OCI-LY1 (cell line): ENCODE results near the gene STAC3.
A peak's percentile ranks its signal among the peaks of the same experiment; 100 is the strongest.

Experiments used
- H2AFZ ChIP-seq: fragments of 200-600 bp; sonication (generic), shearing (Covaris generic); 2 replicates; pipeline ENCODE4 v1.6.0; 2014; ENCODE audit warnings: antibody characterized with exemption, mild to moderate bottlenecking, low read length
- H3F3A ChIP-seq: fragments of 200-600 bp; sonication (generic), shearing (Covaris generic); 2 replicates; pipeline ENCODE4 v1.6.0; 2014; ENCODE audit warnings: mild to moderate bottlenecking, antibody characterized with exemption, low read length, moderate library complexity; ENCODE audit not compliant: insufficient read depth
- H3K27ac ChIP-seq: fragments of 200-600 bp; sonication (generic); 2 replicates; pipeline ENCODE4 v1.5.1; 2014; ENCODE audit warnings: low read length, mixed run types, mild to moderate bottlenecking, low read depth; ENCODE audit not compliant: poor library complexity, severe bottlenecking
- H3K27me3 ChIP-seq: fragments of 200-600 bp; sonication (generic); 2 replicates; pipeline ENCODE4 v1.6.0; 2014; ENCODE audit warnings: antibody characterized with exemption, mild to moderate bottlenecking, low read length, moderate library complexity; ENCODE audit not compliant: insufficient read depth
- H3K36me3 ChIP-seq: fragments of 200-600 bp; sonication (generic); 2 replicates; pipeline ENCODE4 v1.6.1; 2014; ENCODE audit warnings: mild to moderate bottlenecking, antibody characterized with exemption, low read length, moderate library complexity, mixed read lengths; ENCODE audit not compliant: insufficient read depth
- H3K4me1 ChIP-seq: fragments of 200-600 bp; sonication (generic); 2 replicates; pipeline ENCODE4 v1.5.1; 2014; ENCODE audit warnings: mild to moderate bottlenecking, low read length, moderate library complexity; ENCODE audit not compliant: insufficient read depth, severe bottlenecking
- H3K4me2 ChIP-seq: fragments of 200-600 bp; sonication (generic), shearing (Covaris generic); 2 replicates; pipeline ENCODE4 v1.6.1; 2014; ENCODE audit warnings: low read length
- H3K4me3 ChIP-seq: fragments of 200-600 bp; sonication (generic); 2 replicates; pipeline ENCODE4 v1.5.1; 2014; ENCODE audit warnings: low read length, low read depth, mild to moderate bottlenecking, mixed read lengths; ENCODE audit not compliant: poor library complexity, severe bottlenecking
- H3K79me2 ChIP-seq: fragments of 200-600 bp; shearing (Covaris generic); 2 replicates; pipeline ENCODE4 v1.6.1; 2016; ENCODE audit warnings: mixed run types, low read length, mixed read lengths; ENCODE audit not compliant: insufficient read depth
- H3K9ac ChIP-seq: fragments of 200-600 bp; sonication (generic), shearing (Covaris generic); 2 replicates; pipeline ENCODE4 v1.6.1; 2014; ENCODE audit warnings: mild to moderate bottlenecking, low read length, mixed read lengths
- H3K9me2 ChIP-seq: fragments of 200-600 bp; sonication (generic), shearing (Covaris generic); 2 replicates; pipeline ENCODE4 v1.6.1; 2014; ENCODE audit warnings: low read depth, mild to moderate bottlenecking, low read length, mixed read lengths
- H3K9me3 ChIP-seq: fragments of 200-600 bp; shearing (Covaris generic); 2 replicates; pipeline ENCODE4 v1.6.1; 2014; ENCODE audit warnings: low read length, mixed read lengths
- H4K20me1 ChIP-seq: fragments of 200-600 bp; sonication (generic), shearing (Covaris generic); 2 replicates; pipeline ENCODE4 v1.6.0; 2016; ENCODE audit warnings: mild to moderate bottlenecking, low read length; ENCODE audit not compliant: insufficient read depth
- EZH2 ChIP-seq: fragments of 200-600 bp; sonication (generic), shearing (Covaris generic); IDR thresholded peaks from 2 replicates; pipeline ENCODE4 v1.8.0; 2017; ENCODE audit warnings: borderline replicate concordance, mixed run types, mild to moderate bottlenecking, antibody characterized with exemption, low read length, moderate library complexity, mixed read lengths
- TF ChIP-seq, protein P1 (sequence below): fragments of 200-600 bp; sonication (generic), shearing (Covaris generic); IDR thresholded peaks from 2 replicates; pipeline ENCODE4 v1.5.1; 2017; ENCODE audit warnings: mild to moderate bottlenecking, antibody characterized with exemption, low read length, moderate library complexity, mixed read lengths

STAC3 gene

DNA sequence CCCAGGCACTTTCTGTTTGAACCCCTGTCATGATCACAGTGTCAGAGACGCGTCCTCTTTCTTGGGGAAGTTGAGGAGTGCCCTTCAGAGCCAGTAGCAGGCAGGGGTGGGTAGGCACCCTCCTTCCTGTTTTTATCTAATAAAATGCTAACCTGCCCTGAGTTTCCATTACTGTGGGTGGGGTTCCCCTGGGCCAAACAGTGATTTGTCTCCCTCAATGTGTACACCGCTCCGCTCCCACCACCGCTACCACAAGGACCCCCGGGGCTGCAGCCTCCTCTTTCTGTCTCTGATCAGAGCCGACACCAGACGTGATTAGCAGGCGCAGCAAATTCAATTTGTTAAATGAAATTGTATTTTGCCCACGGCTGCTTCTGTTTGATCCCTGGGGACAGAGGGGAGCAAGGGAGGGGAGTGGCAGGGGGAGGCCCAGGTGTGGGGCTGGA is 16.4 kb downstream of the STAC3 start:
- Histone ChIP-seq H3K27ac (peak overlapping the region; percentile 97), H2AFZ (no peak overlapping the region), H3F3A (peaks cover 8% of the 10 kb centered on the region; the same call in 1 of the 2 replicates), H3K4me3 (peak overlapping the region; percentile 50), H3K36me3 (peaks cover 57% of the 10 kb centered on the region), H3K9me2 (no peaks in the 10 kb centered on the region), H3K9me3 (no peaks in the 10 kb centered on the region), H3K27me3 (no peaks in the 10 kb centered on the region), H3K9ac (peak overlapping the region; percentile 58; the same call in 1 of the 2 replicates), H3K79me2 (peaks cover 17% of the 10 kb centered on the region), H3K4me1 (peaks cover 89% of the 10 kb centered on the region), H4K20me1 (no peaks in the 10 kb centered on the region), H3K4me2 (peak overlapping the region; percentile 62)
- TF ChIP-seq EZH2: no peak
- TF ChIP-seq, protein P1, sequence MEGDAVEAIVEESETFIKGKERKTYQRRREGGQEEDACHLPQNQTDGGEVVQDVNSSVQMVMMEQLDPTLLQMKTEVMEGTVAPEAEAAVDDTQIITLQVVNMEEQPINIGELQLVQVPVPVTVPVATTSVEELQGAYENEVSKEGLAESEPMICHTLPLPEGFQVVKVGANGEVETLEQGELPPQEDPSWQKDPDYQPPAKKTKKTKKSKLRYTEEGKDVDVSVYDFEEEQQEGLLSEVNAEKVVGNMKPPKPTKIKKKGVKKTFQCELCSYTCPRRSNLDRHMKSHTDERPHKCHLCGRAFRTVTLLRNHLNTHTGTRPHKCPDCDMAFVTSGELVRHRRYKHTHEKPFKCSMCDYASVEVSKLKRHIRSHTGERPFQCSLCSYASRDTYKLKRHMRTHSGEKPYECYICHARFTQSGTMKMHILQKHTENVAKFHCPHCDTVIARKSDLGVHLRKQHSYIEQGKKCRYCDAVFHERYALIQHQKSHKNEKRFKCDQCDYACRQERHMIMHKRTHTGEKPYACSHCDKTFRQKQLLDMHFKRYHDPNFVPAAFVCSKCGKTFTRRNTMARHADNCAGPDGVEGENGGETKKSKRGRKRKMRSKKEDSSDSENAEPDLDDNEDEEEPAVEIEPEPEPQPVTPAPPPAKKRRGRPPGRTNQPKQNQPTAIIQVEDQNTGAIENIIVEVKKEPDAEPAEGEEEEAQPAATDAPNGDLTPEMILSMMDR: no peak

- H3F3A ChIP-seq: peaks cover 8% of the 10 kb centered on the region; the same call in 1 of the 2 replicates
- H3K4me2 ChIP-seq: peak overlapping the region; percentile 62
- H3K36me3 ChIP-seq: peaks cover 57% of the 10 kb centered on the region
Observed at GRCh38 chr12:57234233-57234570, 16.8 kb downstream of the STAC3 start.

DNA sequence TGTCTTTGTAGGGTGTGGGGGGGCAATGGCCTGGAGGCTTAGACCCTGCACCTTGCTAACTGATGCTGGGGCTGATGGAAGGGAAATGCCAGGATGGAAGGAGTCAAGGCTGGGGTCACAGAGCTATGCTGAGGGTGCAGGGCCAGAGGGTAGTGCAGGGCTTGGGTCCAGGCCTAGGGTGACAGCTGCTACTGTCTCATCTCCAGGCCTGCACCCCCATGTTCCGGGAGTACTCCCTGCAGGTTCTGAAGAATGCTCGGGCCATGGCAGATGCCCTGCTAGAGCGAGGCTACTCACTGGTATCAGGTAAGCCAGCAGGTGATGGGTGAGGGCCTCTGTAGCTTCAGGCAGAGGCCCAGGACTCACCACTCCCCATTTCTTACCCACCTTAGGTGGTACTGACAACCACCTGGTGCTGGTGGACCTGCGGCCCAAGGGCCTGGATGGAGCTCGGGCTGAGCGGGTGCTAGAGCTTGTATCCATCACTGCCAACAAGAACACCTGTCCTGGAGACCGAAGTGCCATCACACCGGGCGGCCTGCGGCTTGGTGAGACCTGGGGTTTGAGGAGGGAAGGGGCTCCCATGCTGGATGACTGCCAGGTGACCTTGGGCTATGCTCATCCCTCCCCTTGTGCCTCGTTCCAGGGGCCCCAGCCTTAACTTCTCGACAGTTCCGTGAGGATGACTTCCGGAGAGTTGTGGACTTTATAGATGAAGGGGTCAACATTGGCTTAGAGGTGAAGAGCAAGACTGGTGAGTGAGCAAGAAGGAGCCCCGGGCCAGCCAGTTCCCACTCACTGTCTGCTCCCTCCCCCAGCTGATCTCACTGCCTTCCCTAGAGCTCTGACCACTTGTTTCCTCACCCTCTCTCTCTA is 17.4 kb downstream of the STAC3 start:
- TF ChIP-seq EZH2: no peak
- TF ChIP-seq, protein P1: no peak
- Histone ChIP-seq H3K4me2 (peak overlapping the region; percentile 62; the same call in 1 of the 2 replicates), H2AFZ (no peak overlapping the region), H3K36me3 (peaks cover 57% of the 10 kb centered on the region), H3K27me3 (no peaks in the 10 kb centered on the region), H3K9me2 (no peaks in the 10 kb centered on the region), H3K4me1 (peaks cover 89% of the 10 kb centered on the region), H3K79me2 (peaks cover 18% of the 10 kb centered on the region), H3K4me3 (peak overlapping the region; percentile 50), H3K9ac (peak overlapping the region; percentile 48; the same call in 1 of the 2 replicates), H3K27ac (peak overlapping the region; percentile 97), H4K20me1 (no peaks in the 10 kb centered on the region), H3F3A (peaks cover 8% of the 10 kb centered on the region; the same call in 1 of the 2 replicates), H3K9me3 (no peaks in the 10 kb centered on the region)

More at GRCh38 chr12:57234233-57234570, 16.8 kb downstream of the STAC3 start:
- TF ChIP-seq, protein P1: no peak
- no peak for TF ChIP-seq EZH2
- H3K4me1 ChIP-seq: peaks cover 87% of the 10 kb centered on the region
- no peaks in the 10 kb centered on the region for H4K20me1 ChIP-seq
- no peak overlapping the region for H2AFZ ChIP-seq
- no peaks in the 10 kb centered on the region for H3K27me3 ChIP-seq
- H3K27ac ChIP-seq: peak overlapping the region; percentile 97
- H3K9ac ChIP-seq: peak overlapping the region; percentile 48; the same call in 1 of the 2 replicates
- peaks cover 18% of the 10 kb centered on the region for H3K79me2 ChIP-seq
- no peaks in the 10 kb centered on the region for H3K9me3 ChIP-seq
- H3K9me2 ChIP-seq: no peaks in the 10 kb centered on the region
- H3K4me3 ChIP-seq: peak overlapping the region; percentile 50
